ENCODE results near the gene GIT2.
"Not testable (repeated sequence)": the region's sequence is repeated elsewhere in the genome, so short reads cannot be mapped to it uniquely, and the experiment has no call there.

DNA sequence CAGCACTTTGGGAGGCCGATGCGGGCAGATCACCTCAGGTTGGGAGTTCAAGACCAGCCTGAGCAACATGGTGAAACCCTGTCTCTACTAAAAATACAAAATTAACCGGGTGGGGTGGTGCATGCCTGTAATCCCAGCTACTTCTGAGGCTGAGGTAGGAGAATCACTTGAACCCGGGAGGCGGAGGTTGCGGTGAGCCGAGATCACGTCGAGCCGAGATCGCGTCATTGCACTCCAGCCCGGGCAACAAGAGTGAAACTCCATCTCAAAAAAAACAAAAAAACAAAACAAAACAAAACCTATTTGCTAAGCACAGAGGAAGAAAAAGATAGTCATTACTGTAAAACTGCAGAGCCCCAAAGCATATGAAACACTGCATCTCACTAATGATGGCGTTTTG lies 66.8 kb downstream of the GIT2 start:
- not testable (repeated sequence) for TF ChIP-seq POLR2A, POLR2AphosphoS5 (IDR thresholded peaks at IDR 0.05)
- TF ChIP-seq, protein P1, sequence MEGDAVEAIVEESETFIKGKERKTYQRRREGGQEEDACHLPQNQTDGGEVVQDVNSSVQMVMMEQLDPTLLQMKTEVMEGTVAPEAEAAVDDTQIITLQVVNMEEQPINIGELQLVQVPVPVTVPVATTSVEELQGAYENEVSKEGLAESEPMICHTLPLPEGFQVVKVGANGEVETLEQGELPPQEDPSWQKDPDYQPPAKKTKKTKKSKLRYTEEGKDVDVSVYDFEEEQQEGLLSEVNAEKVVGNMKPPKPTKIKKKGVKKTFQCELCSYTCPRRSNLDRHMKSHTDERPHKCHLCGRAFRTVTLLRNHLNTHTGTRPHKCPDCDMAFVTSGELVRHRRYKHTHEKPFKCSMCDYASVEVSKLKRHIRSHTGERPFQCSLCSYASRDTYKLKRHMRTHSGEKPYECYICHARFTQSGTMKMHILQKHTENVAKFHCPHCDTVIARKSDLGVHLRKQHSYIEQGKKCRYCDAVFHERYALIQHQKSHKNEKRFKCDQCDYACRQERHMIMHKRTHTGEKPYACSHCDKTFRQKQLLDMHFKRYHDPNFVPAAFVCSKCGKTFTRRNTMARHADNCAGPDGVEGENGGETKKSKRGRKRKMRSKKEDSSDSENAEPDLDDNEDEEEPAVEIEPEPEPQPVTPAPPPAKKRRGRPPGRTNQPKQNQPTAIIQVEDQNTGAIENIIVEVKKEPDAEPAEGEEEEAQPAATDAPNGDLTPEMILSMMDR (IDR thresholded peaks at IDR 0.05 in 8 of 11, conservative IDR thresholded peaks at IDR 0.05 in 3 of 11), result not testable (repeated sequence)

All from spleen (tissue), 7 donors.